Psoas muscle (tissue), 8 donors: ENCODE measurements around the gene MLKL. TPM values are rescaled to one million over a fixed set of nuclear protein-coding genes. Genes with fewer than 3 reads are reported as not detected.
A peak's percentile ranks its signal among the peaks of the same experiment; 100 is the strongest.
"Not testable (repeated sequence)": the region's sequence is repeated elsewhere in the genome, so short reads cannot be mapped to it uniquely, and the experiment has no call there.

Source experiments
- ATAC-seq, 4 donors: fragments of 200-7000 bp; cut with Tn5 transposase; one replicate each; pipeline ENCODE4 v1.9.1; 2020; ENCODE audit warnings: moderate library complexity in 3 of 4, mild to moderate bottlenecking in 2 of 4
- DNase-seq, 2 donors: peaks; one replicate each; pipeline ENCODE4 v3.0.0-alpha.2; 2020
- H3K27ac ChIP-seq: fragments of 200-600 bp; one replicate; pipeline ENCODE4 v1.8.0; 2022
- H3K27me3 ChIP-seq, 3 donors: fragments of 200-600 bp in 1 of 3; one replicate each; pipeline versions ENCODE4 v1.6.1 to v1.8.0; 2013 to 2022; ENCODE audit warnings: low read length in 2 of 3, mild to moderate bottlenecking in 2 of 3, moderate library complexity in 1 of 3; ENCODE audit not compliant: insufficient read depth in 3 of 3
- H3K36me3 ChIP-seq, 2 donors: fragments of 200-600 bp in 1 of 2; one replicate each; pipeline versions ENCODE4 v1.6.1 to v1.8.0; 2013 to 2022; ENCODE audit warnings: low read depth in 1 of 2, mild to moderate bottlenecking in 1 of 2, moderate library complexity in 1 of 2; ENCODE audit not compliant: insufficient read depth in 1 of 2
- H3K4me1 ChIP-seq: fragments of 200-600 bp; one replicate; pipeline ENCODE4 v1.8.0; 2022
- H3K4me3 ChIP-seq: fragments of 200-600 bp; one replicate; pipeline ENCODE4 v1.8.0; 2022; ENCODE audit warnings: mild to moderate bottlenecking
- H3K9me3 ChIP-seq: fragments of 200-600 bp; one replicate; pipeline ENCODE4 v1.8.0; 2022
- WGBS, 3 donors: extraction: QIAGEN DNeasy Blood & Tissue Kit; methylation state at CpG; one replicate each; pipeline versions ENCODE4 v1.1.6 to v1.1.7; 2013; 5-methylcytosine and 5-hydroxymethylcytosine counted together
- intact Hi-C, 2 donors: fragments of 100-400 bp; cut with DNase I; formaldehyde crosslinking; loops; one replicate each; pipeline versions ENCODE4 v1.11.0 to v1.14.2; 2022
- polyA plus RNA-seq, 3 donors: library from polyadenylated mRNA; stranded (reverse); fragments of 200-250 nt; gene quantifications; one replicate each; pipeline ENCODE4 v1.2.3, GENCODE V29; 2013
- total RNA-seq, 4 donors: library from RNA; stranded (reverse); fragmentation: NEBNext Ultra II Directional in 2 of 4; extraction: Animal tissue kit (Norgen Biotek cat#: 25700) in 2 of 4; gene quantifications; one replicate each; pipeline versions ENCODE4 v1.2.1 to v1.2.4, GENCODE V29; 2021 to 2023
- TF ChIP-seq, protein P1 (sequence below): fragments of 200-600 bp; IDR thresholded peaks from one replicate; pipeline ENCODE4 v1.8.0; 2022; ENCODE audit warnings: antibody characterized with exemption
- donor health status: healthy with polysubstance abuse.
- donor health status: DM: no; HTN: no; CAD: no; lungs with moderate emphysema.
- donor health status: Bipolar disorder and iron deficiency.
- donor health status: healthy.
- donor health status: DM: yes; HTN: yes; CAD: no.
- donor health status: DM: no; HTN: no; CAD: no.
- donor health status: DM: no; HTN: no; CAD: no.
- donor health status: DM: yes; HTN: yes; CAD: no.

MLKL gene
- total and polyA plus RNA-seq, 7 donors = 0.56 to 3.4 (median 2.2) TPM

DNA sequence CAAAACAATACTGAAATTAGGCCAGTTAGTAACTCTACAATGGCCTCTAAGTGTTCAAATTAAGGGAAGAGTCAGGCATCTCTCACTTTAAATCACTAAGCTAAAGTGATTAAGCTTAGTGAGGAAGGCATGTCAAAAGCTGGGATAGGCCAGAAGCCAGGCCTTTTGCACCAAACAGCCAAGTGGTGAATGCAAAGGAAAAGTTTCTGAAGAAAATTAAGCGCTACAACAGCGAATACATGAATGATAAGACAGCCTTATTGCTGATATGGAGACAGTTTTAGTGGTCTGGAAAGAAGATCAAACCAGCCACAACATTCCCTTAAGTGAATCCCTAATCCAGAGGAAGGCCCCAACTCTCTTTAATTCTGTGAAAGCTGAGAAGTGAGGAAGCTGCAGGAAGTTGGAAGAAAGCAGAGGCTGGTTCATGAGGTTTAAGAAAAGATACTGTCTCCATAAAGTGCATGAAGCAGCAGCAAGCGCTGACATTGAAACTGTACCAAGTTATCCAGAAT, 46.1 kb downstream of the MLKL start:
- 97 to 99% (median 97%) methylated on average over 3 of the region's 3 CpGs for WGBS, 3 donors
- ATAC-seq = no peak
- Histone ChIP-seq H3K27me3 (no peaks in the 10 kb centered on the region), H3K36me3 (peaks cover 13 to 50% of the 10 kb centered on the region in 2 donors), H3K4me1 (no peaks in the 10 kb centered on the region), H3K9me3 (no peaks in the 10 kb centered on the region), H3K27ac (no peak overlapping the region), H3K4me3 (no peak overlapping the region)
- intact Hi-C loops = no loop called here
- DNase-seq = no peak
- TF ChIP-seq, protein P1, sequence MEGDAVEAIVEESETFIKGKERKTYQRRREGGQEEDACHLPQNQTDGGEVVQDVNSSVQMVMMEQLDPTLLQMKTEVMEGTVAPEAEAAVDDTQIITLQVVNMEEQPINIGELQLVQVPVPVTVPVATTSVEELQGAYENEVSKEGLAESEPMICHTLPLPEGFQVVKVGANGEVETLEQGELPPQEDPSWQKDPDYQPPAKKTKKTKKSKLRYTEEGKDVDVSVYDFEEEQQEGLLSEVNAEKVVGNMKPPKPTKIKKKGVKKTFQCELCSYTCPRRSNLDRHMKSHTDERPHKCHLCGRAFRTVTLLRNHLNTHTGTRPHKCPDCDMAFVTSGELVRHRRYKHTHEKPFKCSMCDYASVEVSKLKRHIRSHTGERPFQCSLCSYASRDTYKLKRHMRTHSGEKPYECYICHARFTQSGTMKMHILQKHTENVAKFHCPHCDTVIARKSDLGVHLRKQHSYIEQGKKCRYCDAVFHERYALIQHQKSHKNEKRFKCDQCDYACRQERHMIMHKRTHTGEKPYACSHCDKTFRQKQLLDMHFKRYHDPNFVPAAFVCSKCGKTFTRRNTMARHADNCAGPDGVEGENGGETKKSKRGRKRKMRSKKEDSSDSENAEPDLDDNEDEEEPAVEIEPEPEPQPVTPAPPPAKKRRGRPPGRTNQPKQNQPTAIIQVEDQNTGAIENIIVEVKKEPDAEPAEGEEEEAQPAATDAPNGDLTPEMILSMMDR = no peak

DNA sequence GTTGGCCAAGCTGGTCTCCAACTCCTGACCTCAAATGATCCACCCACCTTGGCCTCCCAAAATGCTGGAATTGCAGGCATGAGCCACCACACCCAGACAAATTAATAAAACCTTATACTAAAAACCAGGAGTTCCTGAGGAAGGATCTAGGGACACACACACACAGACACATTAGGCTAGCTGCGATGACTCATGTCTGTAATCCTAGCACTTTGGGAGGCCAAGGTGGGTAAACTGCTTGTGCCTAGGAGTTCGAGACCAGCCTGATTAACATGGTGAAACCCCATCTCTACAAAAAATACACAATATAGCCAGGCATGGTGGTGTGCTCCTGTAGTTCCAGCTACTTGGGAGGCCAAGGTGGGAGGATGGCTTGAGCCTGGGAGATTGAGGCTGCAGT, 47.8 kb downstream of the MLKL start:
- H3K27ac ChIP-seq, H3K4me3 ChIP-seq, H3K27me3 ChIP-seq, DNase-seq, ATAC-seq, H3K4me1 ChIP-seq, intact Hi-C loops, H3K9me3 ChIP-seq: not testable (repeated sequence)
- WGBS, 3 donors = 94 to 100% (median 100%) methylated on average over 2 of the region's 2 CpGs
- peaks cover 13 to 50% of the 10 kb centered on the region in 2 donors for H3K36me3 ChIP-seq

- 52 to 65% (median 55%) methylated on average over 1 of the region's 1 CpG for WGBS, 3 donors
- TF ChIP-seq, protein P1 = no peak
- H3K36me3 ChIP-seq = peaks cover 13 to 50% of the 10 kb centered on the region in 2 donors
- no peak overlapping the region for H3K27ac ChIP-seq
- H3K4me3 ChIP-seq = no peak overlapping the region
- no peak for DNase-seq
- no peak for ATAC-seq
- H3K27me3 ChIP-seq = no peaks in the 10 kb centered on the region
- no peaks in the 10 kb centered on the region for H3K4me1 ChIP-seq
- H3K9me3 ChIP-seq = no peaks in the 10 kb centered on the region
- intact Hi-C loops = no loop called here
These were observed 48.4 kb downstream of the MLKL start for GRCh38 chr16:74652249-74652648.

DNA sequence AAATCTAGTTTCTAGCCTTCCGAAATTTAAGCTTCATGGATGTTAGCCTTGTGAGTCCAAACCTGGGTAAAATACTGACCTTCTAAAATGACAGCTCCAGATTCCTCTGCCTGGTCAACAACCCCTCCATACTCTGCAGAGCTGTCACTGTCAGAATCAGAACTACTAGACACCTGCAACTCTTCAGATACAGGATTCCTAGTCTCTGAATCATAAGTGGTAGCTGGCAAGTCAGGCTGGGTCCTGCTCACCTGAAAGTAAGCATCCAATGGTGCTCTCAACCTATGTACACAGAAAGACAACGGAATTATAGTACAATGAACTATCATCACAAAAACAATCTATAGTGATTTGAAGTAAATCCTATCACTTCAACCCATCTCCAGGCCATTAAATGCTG, 48.8 kb downstream of the MLKL start:
- intact Hi-C loops = no loop called here
- Histone ChIP-seq H3K27me3 (no peaks in the 10 kb centered on the region), H3K4me1 (no peaks in the 10 kb centered on the region), H3K27ac (no peak overlapping the region), H3K9me3 (no peaks in the 10 kb centered on the region), H3K4me3 (no peak overlapping the region), H3K36me3 (peaks cover 12 to 51% of the 10 kb centered on the region in 2 donors)
- no peak for ATAC-seq
- 93 to 98% (median 96%) methylated on average over 2 of the region's 2 CpGs for WGBS, 3 donors
- TF ChIP-seq, protein P1 = no peak
- DNase-seq = no peak

DNA sequence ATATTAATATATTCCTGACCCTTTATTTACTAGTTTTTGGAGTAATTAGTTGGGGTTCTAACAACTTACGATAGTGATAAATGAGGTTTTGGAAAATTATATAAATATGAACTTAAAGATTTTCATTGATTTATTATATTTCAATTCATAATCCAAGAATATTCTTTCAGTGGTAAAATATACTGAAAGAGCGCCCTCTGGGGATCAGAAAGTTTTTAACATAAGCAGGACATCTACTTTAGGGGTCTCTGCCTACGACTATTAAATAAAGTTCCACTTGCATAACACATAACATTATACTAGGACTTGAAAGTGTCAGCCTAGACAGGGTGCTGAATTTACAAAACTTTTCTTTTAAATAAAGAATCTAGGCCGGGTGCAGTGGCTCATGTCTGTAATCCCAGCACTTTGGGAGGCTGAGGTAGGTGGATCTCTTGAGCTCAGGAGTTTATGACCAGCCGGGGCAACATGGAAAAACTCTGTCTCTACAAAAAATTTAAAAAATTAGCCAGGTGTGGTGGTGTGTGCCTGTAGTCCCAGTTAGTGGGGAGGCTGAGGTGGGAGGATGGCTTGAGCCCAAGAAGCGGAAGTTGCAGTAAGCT, 49.6 kb downstream of the MLKL start:
- TF ChIP-seq, protein P1 = peak; percentile 30
- intact Hi-C loops = no loop called here
- peaks cover 10 to 53% of the 10 kb centered on the region in 2 donors for H3K36me3 ChIP-seq
- no peak overlapping the region for H3K4me3 ChIP-seq
- no peak for DNase-seq
- no peaks in the 10 kb centered on the region for H3K27me3 ChIP-seq
- no peak for ATAC-seq
- WGBS, 3 donors = 89 to 91% (median 91%) methylated on average over 6 of the region's 6 CpGs
- no peaks in the 10 kb centered on the region for H3K9me3 ChIP-seq
- no peak overlapping the region for H3K27ac ChIP-seq
- no peaks in the 10 kb centered on the region for H3K4me1 ChIP-seq
